ENCODE results near the gene BARX1.

DNA sequence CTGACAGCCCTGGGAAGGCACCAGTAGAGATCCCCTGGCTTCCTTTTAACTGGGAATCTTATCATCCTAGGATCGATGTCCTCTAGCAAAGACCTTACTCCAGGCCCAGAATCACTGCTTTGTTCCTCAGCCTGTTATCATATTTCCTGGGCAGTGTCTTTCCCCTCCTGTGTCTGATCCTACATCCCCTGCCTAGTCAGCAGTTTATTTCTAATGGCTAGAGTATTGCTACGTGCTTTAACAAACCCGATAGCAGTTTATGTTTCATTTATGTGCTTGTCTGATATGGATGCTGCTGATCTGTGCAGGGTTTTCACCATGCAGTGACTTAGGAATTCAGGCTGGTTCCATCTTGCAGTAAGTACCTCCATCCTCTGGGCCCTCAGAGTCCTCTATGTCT lies 20.9 kb upstream of the BARX1 start:
- TF ChIP-seq, protein P1, sequence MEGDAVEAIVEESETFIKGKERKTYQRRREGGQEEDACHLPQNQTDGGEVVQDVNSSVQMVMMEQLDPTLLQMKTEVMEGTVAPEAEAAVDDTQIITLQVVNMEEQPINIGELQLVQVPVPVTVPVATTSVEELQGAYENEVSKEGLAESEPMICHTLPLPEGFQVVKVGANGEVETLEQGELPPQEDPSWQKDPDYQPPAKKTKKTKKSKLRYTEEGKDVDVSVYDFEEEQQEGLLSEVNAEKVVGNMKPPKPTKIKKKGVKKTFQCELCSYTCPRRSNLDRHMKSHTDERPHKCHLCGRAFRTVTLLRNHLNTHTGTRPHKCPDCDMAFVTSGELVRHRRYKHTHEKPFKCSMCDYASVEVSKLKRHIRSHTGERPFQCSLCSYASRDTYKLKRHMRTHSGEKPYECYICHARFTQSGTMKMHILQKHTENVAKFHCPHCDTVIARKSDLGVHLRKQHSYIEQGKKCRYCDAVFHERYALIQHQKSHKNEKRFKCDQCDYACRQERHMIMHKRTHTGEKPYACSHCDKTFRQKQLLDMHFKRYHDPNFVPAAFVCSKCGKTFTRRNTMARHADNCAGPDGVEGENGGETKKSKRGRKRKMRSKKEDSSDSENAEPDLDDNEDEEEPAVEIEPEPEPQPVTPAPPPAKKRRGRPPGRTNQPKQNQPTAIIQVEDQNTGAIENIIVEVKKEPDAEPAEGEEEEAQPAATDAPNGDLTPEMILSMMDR (IDR thresholded peaks at IDR 0.05) = no peak
- TF ChIP-seq EP300 (IDR thresholded peaks at IDR 0.05) = no peak

Data from ovary (tissue), 3 donors.